Measurements from ENCODE around the gene AGAP3.

GRCh38 chr7:151179946-151180345 is 93.7 kb downstream of the AGAP3 start:
- no peak for TF ChIP-seq POLR2AphosphoS5 (IDR thresholded peaks at IDR 0.05; ENCODE audit: low read depth, low read length)
- TF ChIP-seq POLR2A (IDR thresholded peaks at IDR 0.05; ENCODE audit: low read depth, low read length), result no peak

All from GM12892 (cell line).